DND-41 (cell line): ENCODE results near the gene FAM107A.

Experiments
- ATAC-seq: fragments of 200-7000 bp; cut with Tn5 transposase; 3 replicates; pipeline ENCODE4 v1.9.1; 2021; ENCODE audit warnings: low read depth; ENCODE audit not compliant: insufficient read depth
- DNase-seq: peaks from one replicate; pipeline ENCODE4 v3.0.0-alpha.2; 2020
- H2AFZ ChIP-seq: 2 replicates; pipeline ENCODE4 v1.6.0; 2012; ENCODE audit warnings: low read depth, low read length
- H3K27ac ChIP-seq: 2 replicates; pipeline ENCODE4 v1.5.1; 2012; ENCODE audit warnings: low read length, inconsistent platforms
- H3K27me3 ChIP-seq: fragments of 200-600 bp; sonication (generic); 2 replicates; pipeline ENCODE4 v1.6.0; 2012; ENCODE audit warnings: low read length, mild to moderate bottlenecking, inconsistent platforms; ENCODE audit not compliant: insufficient read depth, poor library complexity
- H3K36me3 ChIP-seq: 2 replicates; pipeline ENCODE4 v1.5.1; 2012; ENCODE audit warnings: low read length, inconsistent platforms; ENCODE audit not compliant: insufficient read depth
- H3K4me1 ChIP-seq: 2 replicates; pipeline ENCODE4 v1.5.1; 2012; ENCODE audit warnings: mild to moderate bottlenecking, low read length; ENCODE audit not compliant: insufficient read depth
- H3K4me2 ChIP-seq: 2 replicates; pipeline ENCODE4 v1.6.0; 2012; ENCODE audit warnings: mild to moderate bottlenecking, moderate library complexity, low read length, inconsistent platforms; ENCODE audit not compliant: insufficient read depth
- H3K4me3 ChIP-seq, 2 experiments: fragments of 200-600 bp in 1 of 2; shearing (Covaris generic) in 1 of 2; 2 replicates each; pipeline ENCODE4 v1.5.1; 2012 to 2016; ENCODE audit warnings: inconsistent platforms in 2 of 2, low read length in 2 of 2, mild to moderate bottlenecking in 2 of 2, low read depth in 1 of 2, moderate library complexity in 1 of 2
- H3K79me2 ChIP-seq: 2 replicates; pipeline ENCODE4 v1.6.0; 2012; ENCODE audit warnings: low read length, inconsistent platforms; ENCODE audit not compliant: insufficient read depth
- H3K9ac ChIP-seq: 2 replicates; pipeline ENCODE4 v1.6.0; 2012; ENCODE audit warnings: low read depth, mild to moderate bottlenecking, inconsistent platforms, low read length, moderate library complexity
- H3K9me3 ChIP-seq: 2 replicates; pipeline ENCODE4 v1.5.1; 2012; ENCODE audit warnings: low read length, moderate library complexity, mild to moderate bottlenecking, inconsistent platforms; ENCODE audit not compliant: insufficient read depth, severe bottlenecking
- H4K20me1 ChIP-seq: 2 replicates; pipeline ENCODE4 v1.6.0; 2012; ENCODE audit warnings: low read length; ENCODE audit not compliant: insufficient read depth
- EZH2 ChIP-seq: IDR thresholded peaks from 3 replicates; pipeline ENCODE4 v1.6.1; 2012; ENCODE audit warnings: borderline replicate concordance, low read depth, mild to moderate bottlenecking, moderate library complexity, low read length, inconsistent platforms; ENCODE audit not compliant: severe bottlenecking
- TF ChIP-seq, protein P1 (sequence below): IDR thresholded peaks from 2 replicates; pipeline ENCODE4 v1.5.1; 2012; ENCODE audit warnings: borderline replicate concordance, low read length, moderate library complexity, mild to moderate bottlenecking; ENCODE audit not compliant: poor library complexity, severe bottlenecking; ENCODE audit errors: extremely low read depth

The FAM107A gene

DNA sequence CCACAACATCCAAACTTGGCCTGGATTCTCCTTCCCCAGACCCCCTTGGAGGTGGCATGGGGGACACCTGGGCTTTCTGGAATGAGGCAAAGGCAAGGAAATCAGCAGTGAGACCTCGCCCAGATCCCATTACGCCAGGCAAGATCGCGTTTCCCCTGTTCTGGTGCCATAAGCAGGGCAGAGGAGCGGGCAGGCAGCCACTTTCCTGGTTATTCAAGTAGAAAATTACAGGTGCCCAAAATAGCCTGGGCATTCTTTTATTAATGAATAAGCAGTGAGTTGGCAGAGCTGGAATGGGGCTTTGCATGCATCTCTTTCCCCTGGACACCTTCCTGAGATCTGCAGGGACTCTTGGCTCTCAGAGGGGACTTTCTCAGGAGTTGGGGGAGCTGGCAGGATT lies 31.5 kb upstream of the FAM107A start:
- H3K4me2 ChIP-seq = no peak overlapping the region
- no peak overlapping the region for H3K4me3 ChIP-seq
- H2AFZ ChIP-seq = no peak overlapping the region
- H3K27ac ChIP-seq = no peak overlapping the region
- no peaks in the 10 kb centered on the region for H3K36me3 ChIP-seq
- no peaks in the 10 kb centered on the region for H3K9me3 ChIP-seq
- no peaks in the 10 kb centered on the region for H3K79me2 ChIP-seq
- no peaks in the 10 kb centered on the region for H3K27me3 ChIP-seq
- no peak for DNase-seq
- no peak overlapping the region for H3K9ac ChIP-seq
- TF ChIP-seq, protein P1, sequence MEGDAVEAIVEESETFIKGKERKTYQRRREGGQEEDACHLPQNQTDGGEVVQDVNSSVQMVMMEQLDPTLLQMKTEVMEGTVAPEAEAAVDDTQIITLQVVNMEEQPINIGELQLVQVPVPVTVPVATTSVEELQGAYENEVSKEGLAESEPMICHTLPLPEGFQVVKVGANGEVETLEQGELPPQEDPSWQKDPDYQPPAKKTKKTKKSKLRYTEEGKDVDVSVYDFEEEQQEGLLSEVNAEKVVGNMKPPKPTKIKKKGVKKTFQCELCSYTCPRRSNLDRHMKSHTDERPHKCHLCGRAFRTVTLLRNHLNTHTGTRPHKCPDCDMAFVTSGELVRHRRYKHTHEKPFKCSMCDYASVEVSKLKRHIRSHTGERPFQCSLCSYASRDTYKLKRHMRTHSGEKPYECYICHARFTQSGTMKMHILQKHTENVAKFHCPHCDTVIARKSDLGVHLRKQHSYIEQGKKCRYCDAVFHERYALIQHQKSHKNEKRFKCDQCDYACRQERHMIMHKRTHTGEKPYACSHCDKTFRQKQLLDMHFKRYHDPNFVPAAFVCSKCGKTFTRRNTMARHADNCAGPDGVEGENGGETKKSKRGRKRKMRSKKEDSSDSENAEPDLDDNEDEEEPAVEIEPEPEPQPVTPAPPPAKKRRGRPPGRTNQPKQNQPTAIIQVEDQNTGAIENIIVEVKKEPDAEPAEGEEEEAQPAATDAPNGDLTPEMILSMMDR = no peak
- TF ChIP-seq EZH2 = no peak
- no peaks in the 10 kb centered on the region for H3K4me1 ChIP-seq
- no peaks in the 10 kb centered on the region for H4K20me1 ChIP-seq
- no peak for ATAC-seq

DNA sequence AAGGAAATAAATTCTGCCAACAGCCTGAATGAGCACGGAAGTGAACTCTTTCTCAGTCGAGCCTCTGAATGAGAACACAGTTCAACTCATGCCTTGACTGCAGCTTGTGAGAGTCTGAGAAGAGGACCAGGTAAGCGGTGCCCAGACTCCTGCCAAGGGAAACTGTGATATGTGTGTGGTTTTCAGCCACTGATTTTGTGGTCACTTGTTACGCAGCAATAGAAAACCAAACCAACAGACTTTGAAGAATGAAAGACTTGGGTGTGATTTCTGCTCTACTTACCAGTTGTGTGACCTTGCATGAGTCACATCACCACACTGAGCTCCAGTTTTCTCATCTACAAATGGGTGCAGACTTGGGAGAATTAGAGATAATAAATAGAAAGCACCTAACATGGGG lies 30.6 kb upstream of the FAM107A start:
- H3K4me3 ChIP-seq = no peak overlapping the region
- no peak overlapping the region for H2AFZ ChIP-seq
- ATAC-seq (no peak), DNase-seq (no peak)
- H3K9me3 ChIP-seq = no peaks in the 10 kb centered on the region
- H3K36me3 ChIP-seq = no peaks in the 10 kb centered on the region
- no peak overlapping the region for H3K4me2 ChIP-seq
- H3K27me3 ChIP-seq = no peaks in the 10 kb centered on the region
- no peaks in the 10 kb centered on the region for H3K79me2 ChIP-seq
- no peak overlapping the region for H3K27ac ChIP-seq
- no peaks in the 10 kb centered on the region for H4K20me1 ChIP-seq
- TF ChIP-seq, protein P1 = no peak
- TF ChIP-seq EZH2 = no peak
- H3K4me1 ChIP-seq = no peaks in the 10 kb centered on the region
- no peak overlapping the region for H3K9ac ChIP-seq

DNA sequence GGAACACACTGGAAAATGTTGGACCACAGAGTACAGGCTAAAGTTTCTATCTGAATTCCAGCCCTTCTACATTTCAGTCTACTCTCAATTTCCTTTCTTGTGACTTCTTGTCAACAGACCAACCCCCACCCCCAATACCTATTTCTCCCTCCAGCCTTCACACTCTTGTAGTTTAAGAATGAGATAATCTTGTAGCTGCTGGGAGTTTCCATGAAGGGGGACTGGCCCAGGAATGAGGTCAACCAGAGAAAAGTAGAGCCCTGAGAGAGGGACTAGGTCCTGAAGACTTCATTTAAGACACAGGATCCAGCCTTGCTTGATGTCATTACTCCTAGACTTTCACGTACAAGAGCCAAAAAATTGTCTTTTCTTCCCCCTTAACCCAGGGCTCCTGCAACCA lies 29.5 kb upstream of the FAM107A start:
- H3K79me2 ChIP-seq = no peaks in the 10 kb centered on the region
- ATAC-seq (no peak), DNase-seq (no peak)
- no peaks in the 10 kb centered on the region for H3K9me3 ChIP-seq
- no peaks in the 10 kb centered on the region for H3K4me1 ChIP-seq
- no peak for TF ChIP-seq EZH2
- TF ChIP-seq, protein P1 = no peak
- H3K27me3 ChIP-seq = no peaks in the 10 kb centered on the region
- H3K27ac ChIP-seq = no peak overlapping the region
- no peak overlapping the region for H3K9ac ChIP-seq
- H2AFZ ChIP-seq = no peak overlapping the region
- no peak overlapping the region for H3K4me3 ChIP-seq
- H4K20me1 ChIP-seq = no peaks in the 10 kb centered on the region
- H3K36me3 ChIP-seq = no peaks in the 10 kb centered on the region
- no peak overlapping the region for H3K4me2 ChIP-seq

DNA sequence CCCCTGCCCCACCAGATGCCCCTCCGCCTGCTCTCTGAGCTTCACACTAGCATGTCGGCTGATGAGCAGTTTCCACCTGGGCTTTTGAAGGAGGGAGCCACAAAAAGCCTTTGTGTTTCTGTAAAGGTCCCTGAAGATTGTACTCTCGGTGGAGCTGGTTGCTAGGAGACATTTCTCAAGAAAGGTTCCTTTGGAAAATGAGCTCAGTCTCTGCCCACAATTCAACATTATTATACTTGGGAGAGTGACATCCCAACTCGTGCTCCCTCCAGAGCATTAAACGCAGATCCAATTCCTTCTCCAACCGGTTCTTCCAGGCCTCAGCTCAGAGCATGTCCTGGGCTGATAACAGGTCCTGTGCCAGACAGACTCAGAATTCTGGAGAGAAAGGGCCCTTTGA lies 26.8 kb upstream of the FAM107A start:
- H2AFZ ChIP-seq = no peak overlapping the region
- no peak overlapping the region for H3K4me2 ChIP-seq
- H3K4me1 ChIP-seq = no peaks in the 10 kb centered on the region
- H3K79me2 ChIP-seq = no peaks in the 10 kb centered on the region
- H3K9me3 ChIP-seq = no peaks in the 10 kb centered on the region
- ATAC-seq (no peak), DNase-seq (no peak)
- no peak overlapping the region for H3K9ac ChIP-seq
- no peak overlapping the region for H3K27ac ChIP-seq
- no peaks in the 10 kb centered on the region for H3K27me3 ChIP-seq
- no peak overlapping the region for H3K4me3 ChIP-seq
- no peaks in the 10 kb centered on the region for H3K36me3 ChIP-seq
- H4K20me1 ChIP-seq = no peaks in the 10 kb centered on the region
- TF ChIP-seq, protein P1 = no peak
- no peak for TF ChIP-seq EZH2
